Stimulated activated CD4-positive, alpha-beta T cell treated with anti-CD3 and anti-CD28 coated beads, TNF-alpha, amount 100 ng/mL, for 24 hours (primary cell): ENCODE results near the gene ZNF609.
"Not testable (repeated sequence)": the region's sequence is repeated elsewhere in the genome, so short reads cannot be mapped to it uniquely, and the experiment has no call there.

Experiments
- DNase-seq, 3 experiments: peaks; one replicate each; pipeline ENCODE4 v3.0.0-alpha.2; 2020; ENCODE audit warnings: low read depth in 3 of 3

The ZNF609 gene

GRCh38 chr15:64644811-64645210 is 184.4 kb downstream of the ZNF609 start:
- not testable (repeated sequence) for DNase-seq

DNA sequence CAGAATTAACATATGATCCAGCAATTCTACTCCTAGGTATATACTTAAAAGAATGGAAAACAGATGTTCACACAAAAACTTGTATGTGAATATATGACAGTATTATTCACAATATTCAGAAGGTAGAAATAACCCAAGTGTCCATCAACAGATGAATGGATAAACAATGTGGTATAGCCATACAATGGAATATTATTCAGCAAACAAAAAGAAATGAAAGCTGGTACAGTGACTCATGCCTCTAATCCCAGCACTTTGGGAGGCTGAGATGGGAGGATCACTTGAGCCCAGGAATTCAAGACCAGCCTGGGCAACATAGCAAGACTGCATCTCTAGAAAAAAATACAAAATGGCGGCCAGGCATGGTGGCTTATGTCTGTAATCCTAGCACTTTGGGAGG is 185.6 kb downstream of the ZNF609 start:
- no peak for DNase-seq

DNA sequence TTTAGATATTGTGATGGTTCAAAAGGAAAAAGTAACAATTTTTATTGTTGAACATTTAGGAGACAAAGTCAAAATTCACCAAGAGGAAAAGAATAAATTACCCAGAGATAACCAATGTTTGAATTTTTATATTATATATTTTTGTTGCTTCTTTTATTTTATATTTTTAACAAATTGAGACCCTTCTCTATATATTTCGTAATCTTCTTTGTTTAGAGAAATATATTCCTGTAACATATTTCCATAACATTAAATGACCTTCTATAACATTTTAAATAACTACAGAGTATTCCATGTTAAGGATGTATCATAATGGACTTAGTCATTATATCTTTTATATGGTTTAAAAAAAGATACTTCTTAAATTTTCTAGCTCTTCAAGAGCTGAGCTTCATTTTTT is 187.0 kb downstream of the ZNF609 start:
- DNase-seq = no peak

- DNase-seq = no peak
These were observed 190.2 kb downstream of the ZNF609 start for GRCh38 chr15:64650552-64650951.

GRCh38 chr15:64651601-64652191 is 191.3 kb downstream of the ZNF609 start:
- peak in 2 of 3 experiments; percentile 8 to 29 for DNase-seq

- DNase-seq = no peak
These were observed 193.4 kb downstream of the ZNF609 start for GRCh38 chr15:64653757-64654156.

- no peak for DNase-seq
These were observed 196.1 kb downstream of the ZNF609 start for GRCh38 chr15:64656508-64656907.

DNA sequence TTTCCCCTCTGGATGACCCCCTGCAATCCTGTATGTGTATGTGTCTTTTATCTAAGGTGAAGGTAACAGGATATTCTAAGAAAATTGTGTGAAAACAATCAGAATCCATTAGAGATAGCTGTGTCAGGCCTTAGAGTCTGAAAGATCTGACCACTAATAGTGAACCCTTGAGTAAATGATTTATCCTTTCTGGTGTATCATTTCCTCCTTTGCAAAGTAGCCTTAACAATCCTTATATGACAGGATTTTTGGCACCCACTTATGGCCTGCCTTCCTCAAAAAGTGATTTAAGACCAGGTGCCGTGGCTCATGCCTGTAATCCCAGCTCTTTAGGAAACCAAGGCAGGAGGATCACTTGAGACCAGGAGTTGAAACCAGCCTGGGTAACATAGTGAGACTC is 204.8 kb downstream of the ZNF609 start:
- DNase-seq = no peak

DNA sequence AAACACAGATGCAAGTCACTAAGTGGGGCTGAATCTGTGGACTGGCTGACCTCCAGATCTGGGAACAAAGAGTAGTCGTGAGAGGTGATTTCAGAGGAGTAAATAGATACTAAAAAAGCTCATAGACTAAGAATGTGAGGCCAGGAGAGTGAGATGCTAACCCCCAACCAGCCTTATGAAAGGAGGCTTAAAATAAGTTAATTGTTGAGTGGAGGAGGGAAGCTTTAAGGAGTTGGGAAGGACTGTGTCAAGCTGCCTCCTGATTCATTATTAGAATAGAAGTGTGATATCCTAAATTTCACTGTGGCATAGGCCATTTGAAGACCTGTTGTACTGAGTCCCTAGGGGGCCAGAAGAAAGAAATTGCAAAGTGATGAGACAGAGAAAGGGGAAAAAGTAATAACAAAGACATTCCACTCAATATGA is 207.4 kb downstream of the ZNF609 start:
- DNase-seq = no peak

GRCh38 chr15:64673866-64674265 is 213.5 kb downstream of the ZNF609 start:
- no peak for DNase-seq

DNA sequence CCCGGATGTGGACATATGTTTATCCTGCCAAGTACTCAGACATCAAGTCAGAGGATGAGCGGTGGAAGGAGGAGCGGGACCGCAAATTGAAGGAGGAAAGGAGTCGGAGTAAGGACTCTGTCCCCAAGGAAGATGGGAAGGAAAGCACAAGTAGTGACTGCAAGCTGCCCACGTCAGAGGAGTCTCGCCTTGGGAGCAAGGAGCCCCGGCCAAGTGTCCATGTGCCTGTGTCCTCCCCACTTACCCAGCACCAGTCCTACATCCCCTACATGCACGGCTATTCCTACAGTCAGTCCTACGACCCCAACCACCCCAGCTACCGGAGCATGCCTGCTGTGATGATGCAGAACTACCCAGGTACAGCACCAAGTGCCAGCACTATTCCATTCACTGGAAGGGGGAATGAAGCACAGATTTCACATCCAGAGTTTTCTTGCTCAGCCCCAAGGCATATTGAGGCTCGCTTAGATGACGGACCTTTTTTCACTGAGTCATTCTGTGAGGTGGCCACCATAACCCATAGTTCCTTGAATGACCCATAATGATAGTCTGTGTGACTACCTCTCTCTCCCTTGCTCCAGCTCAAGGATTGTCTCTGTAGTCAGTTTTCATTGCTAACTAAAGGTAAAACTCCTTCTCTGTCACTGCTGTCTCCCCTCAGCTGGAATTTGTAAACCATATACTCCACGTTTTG is 217.9 kb downstream of the ZNF609 start:
- DNase-seq = no peak

GRCh38 chr15:64680097-64680496 is 219.7 kb downstream of the ZNF609 start:
- DNase-seq = no peak

DNA sequence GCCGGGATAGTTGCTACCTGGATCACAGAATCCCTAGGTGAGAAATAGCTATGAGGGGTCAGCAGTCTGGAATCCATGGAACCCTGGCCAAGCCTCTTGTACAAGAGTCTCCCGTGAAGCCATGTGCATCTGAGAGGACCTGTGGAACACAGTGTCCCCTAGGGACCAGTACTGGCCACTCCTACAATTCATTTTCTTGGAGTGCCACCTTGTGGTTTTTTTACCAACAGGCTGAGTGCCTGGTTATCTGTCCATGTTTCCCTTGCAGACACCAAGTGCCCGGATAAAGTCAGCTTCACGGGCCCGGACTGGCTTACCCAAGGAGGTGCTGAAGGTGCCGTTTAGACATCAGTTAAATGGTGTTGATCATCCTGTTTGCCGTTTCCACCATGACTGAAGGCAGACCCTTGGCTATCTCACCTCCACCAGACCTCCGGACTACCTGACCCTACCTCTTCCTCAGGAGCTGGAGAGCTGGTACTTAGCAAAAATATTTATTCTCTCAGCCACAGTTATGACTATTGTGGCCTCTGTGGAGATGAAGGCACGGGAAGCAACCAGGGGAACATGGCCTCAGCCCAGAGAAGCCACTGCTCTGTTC is 221.1 kb downstream of the ZNF609 start:
- no peak for DNase-seq

DNA sequence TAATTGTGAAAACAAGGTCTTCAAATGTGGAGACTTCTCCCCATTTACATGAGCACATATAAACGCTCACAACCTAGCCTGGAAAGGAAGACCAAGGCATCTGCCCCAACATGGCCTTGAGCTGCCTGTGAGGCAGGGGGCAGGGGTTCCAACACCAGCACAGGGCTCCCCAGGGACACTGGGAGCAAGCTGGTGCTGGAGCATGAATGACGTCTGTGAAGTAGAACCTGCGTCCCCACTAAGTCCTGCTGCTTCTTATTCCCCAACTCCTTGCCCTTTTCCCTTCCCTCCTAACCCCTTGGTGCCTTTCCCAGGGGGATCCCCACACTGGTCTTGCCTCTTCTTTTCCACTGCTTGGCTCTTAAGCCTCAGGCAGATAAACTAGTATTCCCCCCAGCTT is 221.9 kb downstream of the ZNF609 start:
- DNase-seq = no peak

DNA sequence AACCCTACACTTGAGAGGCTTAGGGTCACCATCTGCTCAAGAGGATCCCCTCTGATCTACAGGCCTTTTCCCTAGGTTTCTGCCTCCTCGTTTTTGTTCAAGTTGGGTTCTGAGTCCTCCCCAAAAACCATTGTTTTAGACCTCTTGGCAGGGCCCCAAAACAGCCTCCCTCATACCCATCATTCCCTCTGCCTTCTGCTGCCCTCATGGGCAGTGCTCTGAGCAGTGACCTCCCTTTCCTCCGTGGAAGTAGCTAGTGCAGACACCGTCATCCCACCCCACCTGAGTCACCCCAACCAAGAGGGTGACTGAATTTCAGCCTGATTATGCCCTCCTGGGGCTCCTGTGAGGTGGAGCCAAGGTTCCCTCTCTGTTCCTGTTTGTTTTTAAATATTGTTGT is 223.0 kb downstream of the ZNF609 start:
- DNase-seq = no peak

DNA sequence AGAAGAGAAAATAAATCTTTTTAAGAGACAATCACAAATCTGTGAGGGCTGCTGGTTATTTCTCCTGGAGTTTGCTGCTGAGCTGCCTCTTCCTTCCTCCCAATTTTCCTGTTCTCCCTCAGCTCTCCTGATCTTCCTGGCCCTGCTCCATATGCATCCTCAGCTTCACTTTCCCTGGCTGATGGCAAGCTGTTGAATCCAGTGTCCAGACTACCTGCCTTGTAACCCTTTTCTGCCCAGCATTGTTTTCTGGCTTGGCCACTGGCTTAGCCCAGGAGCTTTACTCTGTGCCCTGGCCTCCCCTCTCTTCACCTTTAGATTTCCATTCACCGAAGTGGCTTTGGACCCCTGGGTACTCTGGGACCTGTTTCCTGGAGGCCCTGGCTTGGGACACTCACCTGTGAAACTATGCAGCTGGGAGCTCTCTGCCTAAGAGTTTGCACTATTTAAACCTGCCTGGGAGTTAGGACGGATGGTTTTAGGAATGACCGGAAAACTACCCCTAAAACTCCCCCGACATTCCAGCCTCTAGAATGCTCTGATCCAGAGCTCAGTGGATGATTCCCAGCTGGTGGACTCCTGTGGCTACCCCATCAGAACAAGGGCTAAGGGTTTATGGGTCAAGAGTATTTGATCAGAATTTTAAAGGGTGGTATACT is 225.0 kb downstream of the ZNF609 start:
- DNase-seq = no peak

DNA sequence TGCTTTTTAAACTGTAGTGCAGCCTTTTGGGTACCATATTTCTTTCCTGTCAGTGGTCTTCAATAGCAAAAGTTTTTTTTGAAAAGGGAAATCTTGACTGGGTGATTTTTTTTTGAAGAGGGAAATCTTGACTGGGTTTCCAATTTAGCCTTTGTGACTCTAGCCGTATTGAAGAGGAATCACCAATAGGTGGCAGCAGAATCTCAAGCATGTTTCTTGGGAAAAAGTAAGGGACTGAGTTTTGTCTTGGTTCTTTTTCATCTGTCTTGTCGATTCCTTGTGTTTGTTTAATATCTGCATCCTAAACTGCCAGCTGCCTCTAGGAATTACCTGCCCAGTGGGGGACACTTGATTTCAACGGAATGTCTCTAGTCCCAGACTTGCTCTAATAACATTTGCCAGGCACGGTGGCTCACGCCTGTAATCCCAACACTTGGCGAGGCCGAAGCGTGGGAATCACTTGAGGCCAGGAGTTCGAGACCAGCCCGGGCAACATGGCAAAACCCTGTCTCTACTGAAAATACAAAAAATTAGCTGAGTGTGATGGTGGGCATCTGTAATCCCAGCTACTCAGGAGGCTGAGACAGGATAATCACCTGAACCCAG is 225.9 kb downstream of the ZNF609 start:
- peak in 1 of 3 experiments; percentile 25 for DNase-seq

GRCh38 chr15:64687172-64687571 is 226.8 kb downstream of the ZNF609 start:
- DNase-seq = no peak

- no peak for DNase-seq
These were observed 227.3 kb downstream of the ZNF609 start for GRCh38 chr15:64687688-64688087.

GRCh38 chr15:64688770-64689169 is 228.4 kb downstream of the ZNF609 start:
- DNase-seq = no peak

DNA sequence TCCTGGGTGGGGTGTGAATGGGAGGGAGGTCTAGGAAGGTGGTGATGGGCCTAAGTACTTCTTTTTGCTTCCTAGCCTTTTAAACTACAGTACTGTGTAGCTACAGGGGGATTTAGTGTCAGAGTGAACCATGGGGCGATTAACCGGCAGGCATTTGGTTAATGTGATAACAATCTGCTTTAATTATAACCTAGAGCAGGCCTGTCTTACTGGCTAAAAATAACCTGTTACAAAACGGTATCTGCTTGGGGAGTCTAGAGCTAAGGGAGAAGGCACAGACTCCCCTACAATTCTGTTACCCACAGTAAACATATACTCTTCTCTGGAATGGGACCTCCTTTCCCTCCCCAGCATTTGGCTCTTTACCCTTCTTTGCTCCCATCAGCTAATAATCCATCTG is 229.6 kb downstream of the ZNF609 start:
- no peak for DNase-seq

DNA sequence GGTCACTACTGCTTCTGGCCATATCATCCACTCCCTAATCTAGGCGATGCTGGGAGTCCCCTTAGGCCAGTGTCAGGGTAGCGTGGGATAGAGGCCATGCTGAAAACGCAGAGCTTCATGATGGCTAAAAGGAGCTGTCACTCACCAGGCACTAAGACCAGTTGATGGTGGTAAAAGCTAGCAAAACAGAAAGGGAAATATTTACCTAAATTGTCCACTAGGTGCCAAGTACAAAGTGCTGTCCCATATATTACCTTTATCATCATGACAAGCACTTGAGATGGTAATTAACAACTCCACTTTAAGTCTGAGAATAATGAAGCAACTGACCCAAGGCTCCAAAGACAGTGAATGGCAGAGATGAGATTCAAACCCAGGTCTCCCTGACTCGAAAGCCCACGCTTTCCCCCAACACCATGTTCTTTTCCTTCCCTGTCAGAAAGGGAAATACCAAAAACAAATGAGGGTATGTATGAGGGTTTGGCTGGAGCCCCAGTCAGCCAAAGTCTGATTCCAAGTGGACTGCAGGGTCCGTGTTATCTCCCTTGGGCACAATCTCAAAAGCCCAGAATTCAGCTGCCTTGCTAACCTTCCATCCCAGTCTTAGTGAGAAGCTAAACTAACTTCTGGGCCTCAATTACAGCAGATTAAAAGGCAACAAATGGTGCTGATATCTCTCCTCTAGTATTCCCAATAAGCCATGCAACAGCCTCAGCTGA is 230.4 kb downstream of the ZNF609 start:
- DNase-seq = no peak
